AG09319 (cell line): ENCODE results near the gene BIRC6.

Experiments
- DNase-seq: peaks from one replicate; pipeline ENCODE4 v3.0.0-alpha.2; 2010; ENCODE audit warnings: low read depth; ENCODE audit errors: extremely low read depth
- CTCF ChIP-seq: IDR thresholded peaks from 2 replicates; pipeline ENCODE4 v1.5.1; 2011; ENCODE audit warnings: low read depth, mild to moderate bottlenecking, inconsistent platforms, low read length, moderate library complexity

Gene BIRC6

GRCh38 chr2:32622570-32623310 lies 265.9 kb downstream of the BIRC6 start:
- no peak for DNase-seq
- no peak for TF ChIP-seq CTCF

- DNase-seq: no peak
- no peak for TF ChIP-seq CTCF
Measured at GRCh38 chr2:32623311-32623706, 266.5 kb downstream of the BIRC6 start.

GRCh38 chr2:32624812-32625211 lies 268.0 kb downstream of the BIRC6 start:
- no peak for DNase-seq
- no peak for TF ChIP-seq CTCF

GRCh38 chr2:32626639-32627221 lies 269.9 kb downstream of the BIRC6 start:
- TF ChIP-seq CTCF: no peak
- no peak for DNase-seq

GRCh38 chr2:32627441-32627813 lies 270.6 kb downstream of the BIRC6 start:
- no peak for DNase-seq

DNA sequence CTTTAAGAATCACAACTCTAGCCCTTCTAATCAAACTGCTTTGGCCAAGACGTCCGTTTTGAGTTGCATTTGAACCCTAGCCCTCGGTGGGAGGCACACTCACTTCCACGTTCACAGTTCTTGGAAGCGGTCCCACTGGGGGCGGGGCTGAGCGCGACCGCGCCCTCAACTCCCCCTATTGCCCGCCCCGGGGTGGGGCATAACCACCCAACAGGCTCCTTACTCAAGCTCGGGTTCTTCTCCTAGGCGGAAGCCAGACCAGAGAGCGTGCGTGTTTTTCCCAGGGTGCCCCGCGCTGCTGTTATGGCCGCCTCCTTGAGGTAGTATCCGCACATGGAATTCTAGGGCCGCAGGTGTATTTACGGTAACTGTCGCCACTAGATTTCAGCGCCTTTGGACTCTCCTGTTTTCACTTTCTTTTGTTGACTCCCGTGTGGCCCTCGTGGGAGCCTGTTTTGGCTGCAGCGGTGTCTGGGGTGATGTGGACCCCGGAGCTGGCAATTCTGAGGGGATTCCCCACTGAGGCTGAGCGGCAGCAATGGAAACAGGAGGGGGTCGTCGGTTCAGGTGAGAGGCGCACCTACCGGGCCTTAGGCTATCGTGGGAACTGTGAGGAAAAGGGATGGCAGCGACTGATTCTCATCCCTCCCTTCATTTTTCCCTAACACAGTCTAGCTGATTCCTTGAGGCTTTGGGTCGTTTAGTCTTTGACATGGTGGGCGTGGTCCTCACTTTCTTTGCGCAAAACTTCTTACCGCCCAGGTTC lies 271.2 kb downstream of the BIRC6 start, which contains the start of gene TTC27:
Gene TTC27, plus strand, starts transcription at position 237 of the 766 bp plus-strand sequence. Its CDS starts 243 bp downstream, at position 480.
- DNase-seq: peak; percentile 85
- no peak for TF ChIP-seq CTCF

More at GRCh38 chr2:32627441-32627813, 270.6 kb downstream of the BIRC6 start:
- peak; percentile 26 for TF ChIP-seq CTCF

DNA sequence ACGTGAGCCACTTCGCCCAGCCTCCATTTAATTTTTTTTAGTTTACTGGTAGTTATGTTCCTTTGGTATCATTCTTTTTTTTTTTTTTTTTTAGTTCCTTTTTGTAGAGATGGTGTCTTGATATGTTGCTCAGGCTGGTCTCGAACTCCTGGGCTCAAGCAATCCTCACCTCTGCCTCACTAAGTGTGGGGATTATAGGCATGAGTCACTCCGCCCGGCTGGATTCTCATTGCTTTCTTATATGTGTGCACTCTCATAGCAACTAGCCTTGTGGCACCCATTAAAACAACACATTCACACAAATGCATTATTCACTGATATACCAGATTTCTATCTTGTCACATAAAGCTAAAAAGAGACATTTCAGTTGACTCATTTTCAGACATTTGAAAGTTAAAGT lies 275.3 kb downstream of the BIRC6 start:
- no peak for DNase-seq
- TF ChIP-seq CTCF: no peak
